ENCODE results near the gene PAMR1. TPM values are rescaled to one million over a fixed set of nuclear protein-coding genes. Genes with fewer than 3 reads are reported as not detected.

PAMR1 gene
- total RNA-seq, 1 experiment from 2014 or later: 2.3 TPM

DNA sequence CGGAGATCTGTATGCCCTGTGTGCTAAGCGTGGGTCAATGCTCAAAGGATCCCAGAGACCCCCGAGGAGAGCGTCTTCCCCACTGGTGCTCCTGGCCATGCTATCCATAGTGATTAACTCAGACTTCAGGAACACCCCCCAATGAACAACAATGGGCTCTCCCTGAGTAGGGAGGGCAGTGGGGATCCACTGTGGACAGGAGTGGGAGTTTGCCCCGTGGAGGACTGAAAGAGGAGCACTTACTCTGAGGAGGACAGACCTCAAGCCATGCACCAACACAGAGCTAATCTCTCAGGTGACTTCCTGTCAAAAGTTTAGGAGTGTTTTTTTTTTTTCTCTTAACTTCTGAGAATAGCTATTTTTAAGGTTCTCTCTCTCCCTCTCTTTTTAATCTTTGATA lies 130.5 kb downstream of the PAMR1 start:
- DNase-seq: no peak
- Histone ChIP-seq H3K4me3 (no peak overlapping the region), H3K27me3 (no peaks in the 10 kb centered on the region), H3K36me3 (no peaks in the 10 kb centered on the region), H3K4me1 (no peaks in the 10 kb centered on the region), H3K27ac (no peak overlapping the region), H3K9me3 (replicated peaks) (no peaks in the 10 kb centered on the region)

DNA sequence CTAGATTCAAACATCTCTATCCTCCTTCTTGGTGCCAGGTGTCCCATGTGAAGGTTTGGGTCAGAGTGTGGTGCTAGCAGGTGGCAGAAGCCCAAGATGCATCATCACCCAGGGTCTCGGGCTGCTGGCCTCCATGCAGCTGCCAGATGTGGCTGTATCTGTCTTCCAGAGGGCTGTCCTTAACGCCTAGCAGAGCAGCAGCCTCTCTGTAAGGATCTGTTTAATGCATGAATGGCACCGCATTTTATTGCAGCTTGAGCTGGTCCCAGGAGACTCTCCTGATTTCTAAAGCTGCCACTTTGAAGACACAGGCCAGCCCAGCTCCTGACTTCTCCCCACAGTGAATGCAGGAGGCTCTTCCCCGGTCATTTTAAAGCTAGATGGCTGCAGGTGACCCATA lies 132.3 kb downstream of the PAMR1 start:
- no peak overlapping the region for H3K4me3 ChIP-seq
- H3K27me3 ChIP-seq: no peaks in the 10 kb centered on the region
- no peak overlapping the region for H3K27ac ChIP-seq
- H3K4me1 ChIP-seq: no peaks in the 10 kb centered on the region
- no peaks in the 10 kb centered on the region for H3K36me3 ChIP-seq
- no peak for DNase-seq
- H3K9me3 ChIP-seq (replicated peaks): no peaks in the 10 kb centered on the region

DNA sequence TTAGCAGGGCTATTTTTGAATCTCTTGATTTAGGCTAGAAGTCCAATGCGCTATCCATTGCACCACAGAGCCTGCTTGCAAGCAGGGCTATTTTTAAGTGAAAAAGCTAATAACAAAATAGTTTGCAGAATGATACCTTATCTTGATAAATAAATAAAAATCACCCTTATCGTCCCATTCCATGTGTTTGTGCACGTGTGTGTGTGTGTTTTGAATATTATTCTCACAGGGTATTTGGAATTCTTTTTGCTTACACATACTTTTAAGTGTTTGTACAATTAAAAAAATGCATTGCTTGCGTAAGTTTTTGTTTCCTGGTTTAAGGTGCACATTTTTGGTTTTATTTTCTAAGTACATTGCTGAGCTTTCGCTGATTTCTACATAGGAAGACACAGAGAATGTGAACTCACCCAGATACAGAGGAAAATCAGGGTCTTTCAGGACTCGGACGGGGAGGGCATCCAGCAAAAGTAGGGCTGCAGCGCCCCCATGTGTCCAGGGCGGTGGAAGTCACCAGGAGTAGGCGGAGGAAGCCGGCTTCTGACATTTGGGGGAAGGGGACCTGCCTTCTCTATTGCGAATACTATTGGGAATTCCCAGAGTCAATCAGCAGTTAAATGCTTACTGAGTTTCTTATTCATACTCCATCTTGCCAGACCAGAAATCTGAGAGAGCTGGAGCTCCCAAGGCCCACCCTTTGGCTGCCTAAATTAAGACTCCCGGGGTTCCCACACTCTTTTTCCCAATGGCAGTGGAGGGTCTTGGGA lies 133.3 kb downstream of the PAMR1 start:
- H3K4me3 ChIP-seq: no peak overlapping the region
- no peaks in the 10 kb centered on the region for H3K4me1 ChIP-seq
- no peaks in the 10 kb centered on the region for H3K27me3 ChIP-seq
- no peaks in the 10 kb centered on the region for H3K9me3 ChIP-seq (replicated peaks)
- no peak overlapping the region for H3K27ac ChIP-seq
- no peaks in the 10 kb centered on the region for H3K36me3 ChIP-seq
- peak; percentile 63 to 79 for DNase-seq

DNA sequence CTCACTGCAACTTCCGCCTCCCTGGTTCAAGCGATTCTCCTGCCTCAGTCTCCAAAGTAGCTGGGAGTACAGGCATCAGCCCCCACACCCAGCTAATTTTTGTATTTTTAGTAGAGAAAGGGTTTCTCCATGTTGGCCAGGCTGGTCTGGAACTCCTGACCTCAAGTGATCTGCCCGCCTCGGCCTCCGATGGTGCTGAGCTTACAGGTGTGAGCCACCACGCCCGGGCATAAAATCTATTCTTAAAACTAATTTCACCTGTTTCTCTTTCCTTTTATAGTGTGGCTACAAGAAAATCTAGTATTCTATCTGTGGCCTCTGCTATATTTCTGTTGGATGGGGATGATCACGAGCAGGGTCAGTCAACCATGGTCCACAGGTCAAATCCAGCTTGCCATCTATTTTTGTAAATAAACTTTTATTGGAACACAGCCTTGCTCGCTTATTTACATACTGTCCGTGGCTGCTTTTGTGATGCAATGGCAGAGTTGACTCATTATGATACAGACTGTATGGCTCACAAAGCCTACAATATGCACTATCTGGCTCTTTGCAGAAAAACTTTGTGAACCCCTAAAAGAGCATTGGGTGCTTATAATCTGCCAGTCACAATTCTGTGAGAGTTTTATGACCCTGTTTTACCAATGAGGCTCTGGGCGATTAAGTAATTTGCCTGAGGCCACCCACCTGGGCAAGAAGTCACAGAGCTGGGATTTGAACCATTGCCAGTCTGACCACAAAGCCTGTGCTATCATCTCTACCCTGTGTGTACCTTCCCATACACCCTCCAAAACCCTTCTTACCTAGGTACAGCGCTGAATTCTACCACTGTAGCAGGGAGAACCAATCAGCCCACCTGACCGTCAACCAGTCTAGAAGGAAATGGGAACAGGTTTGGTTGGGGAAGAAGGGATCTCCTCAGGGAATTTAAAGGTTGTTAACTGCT lies 134.4 kb downstream of the PAMR1 start:
- no peaks in the 10 kb centered on the region for H3K9me3 ChIP-seq (replicated peaks)
- no peaks in the 10 kb centered on the region for H3K4me1 ChIP-seq
- DNase-seq: no peak
- H3K27me3 ChIP-seq: no peaks in the 10 kb centered on the region
- no peaks in the 10 kb centered on the region for H3K36me3 ChIP-seq
- H3K27ac ChIP-seq: no peak overlapping the region
- H3K4me3 ChIP-seq: no peak overlapping the region

DNA sequence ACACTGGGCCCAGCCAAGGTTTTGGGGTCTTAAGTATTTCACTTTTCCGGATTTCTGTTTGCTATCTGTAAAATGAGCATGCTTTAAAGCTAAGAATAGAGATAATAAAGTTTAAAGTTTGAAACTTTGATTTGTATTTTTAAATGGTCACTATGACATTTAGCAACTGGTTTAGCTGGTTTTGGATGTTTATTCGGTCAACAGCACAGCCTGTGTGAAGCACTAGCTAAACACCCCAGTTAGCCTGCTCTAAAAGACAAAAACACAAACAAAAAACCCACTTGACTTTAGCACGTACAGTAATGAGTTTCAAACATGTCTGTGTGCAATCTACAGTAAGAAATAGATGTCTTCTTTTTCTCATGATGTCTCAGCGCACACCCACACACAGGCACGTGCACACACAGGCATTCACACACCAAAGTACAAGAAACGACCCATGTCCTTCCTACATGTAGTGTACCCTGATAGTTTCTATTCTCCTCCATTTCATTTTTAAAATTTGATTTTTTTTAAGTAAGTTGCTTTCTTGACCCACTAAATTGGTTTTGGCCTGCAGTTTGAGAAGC lies 135.4 kb downstream of the PAMR1 start:
- H3K9me3 ChIP-seq (replicated peaks): no peaks in the 10 kb centered on the region
- H3K36me3 ChIP-seq: no peaks in the 10 kb centered on the region
- DNase-seq: no peak
- H3K4me1 ChIP-seq: no peaks in the 10 kb centered on the region
- no peak overlapping the region for H3K4me3 ChIP-seq
- H3K27me3 ChIP-seq: no peaks in the 10 kb centered on the region
- no peak overlapping the region for H3K27ac ChIP-seq

DNA sequence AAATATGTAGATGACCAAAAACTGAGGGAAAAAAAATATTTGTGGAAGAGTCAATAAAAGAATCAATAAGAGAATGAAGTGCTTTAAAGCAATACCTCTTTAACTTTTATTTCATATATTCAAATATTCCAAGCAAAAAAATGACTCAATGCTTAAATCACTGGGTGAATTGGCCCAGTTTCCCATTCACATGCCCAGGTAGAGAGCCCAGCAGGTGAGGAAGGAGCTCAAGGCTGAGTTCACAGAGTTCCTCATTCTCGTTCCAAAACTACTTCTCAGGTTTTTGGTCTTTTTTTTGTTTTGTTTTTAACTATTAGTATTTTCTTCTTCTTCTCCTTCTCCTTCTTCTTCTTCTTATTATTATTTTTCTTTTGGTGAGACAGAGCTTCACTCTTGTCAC lies 136.3 kb downstream of the PAMR1 start:
- H3K36me3 ChIP-seq: no peaks in the 10 kb centered on the region
- no peak overlapping the region for H3K4me3 ChIP-seq
- H3K4me1 ChIP-seq: no peaks in the 10 kb centered on the region
- no peaks in the 10 kb centered on the region for H3K27me3 ChIP-seq
- H3K27ac ChIP-seq: no peak overlapping the region
- H3K9me3 ChIP-seq (replicated peaks): no peaks in the 10 kb centered on the region
- DNase-seq: no peak

DNA sequence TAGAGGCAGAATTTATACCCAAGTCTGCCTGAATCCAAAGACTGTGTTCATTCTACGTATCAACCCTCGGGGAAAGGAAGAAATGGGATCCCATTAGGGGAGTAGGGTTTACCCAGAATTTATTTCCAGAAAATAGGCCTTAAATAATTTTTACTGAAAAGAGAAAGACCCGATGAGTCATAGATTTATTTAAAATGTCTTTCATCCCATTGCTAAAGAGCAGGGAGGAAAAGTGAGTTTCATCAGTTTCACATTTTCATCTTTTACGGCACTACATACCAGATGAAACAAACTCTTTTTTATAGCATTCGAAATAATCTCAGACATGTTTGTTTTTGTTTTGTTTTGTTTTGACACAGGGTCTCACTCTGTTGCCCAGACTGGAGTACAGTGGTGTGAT lies 137.4 kb downstream of the PAMR1 start:
- Histone ChIP-seq H3K4me1 (no peaks in the 10 kb centered on the region), H3K27ac (no peak overlapping the region), H3K4me3 (no peak overlapping the region), H3K36me3 (no peaks in the 10 kb centered on the region), H3K27me3 (no peaks in the 10 kb centered on the region), H3K9me3 (replicated peaks) (no peaks in the 10 kb centered on the region)
- DNase-seq: no peak

DNA sequence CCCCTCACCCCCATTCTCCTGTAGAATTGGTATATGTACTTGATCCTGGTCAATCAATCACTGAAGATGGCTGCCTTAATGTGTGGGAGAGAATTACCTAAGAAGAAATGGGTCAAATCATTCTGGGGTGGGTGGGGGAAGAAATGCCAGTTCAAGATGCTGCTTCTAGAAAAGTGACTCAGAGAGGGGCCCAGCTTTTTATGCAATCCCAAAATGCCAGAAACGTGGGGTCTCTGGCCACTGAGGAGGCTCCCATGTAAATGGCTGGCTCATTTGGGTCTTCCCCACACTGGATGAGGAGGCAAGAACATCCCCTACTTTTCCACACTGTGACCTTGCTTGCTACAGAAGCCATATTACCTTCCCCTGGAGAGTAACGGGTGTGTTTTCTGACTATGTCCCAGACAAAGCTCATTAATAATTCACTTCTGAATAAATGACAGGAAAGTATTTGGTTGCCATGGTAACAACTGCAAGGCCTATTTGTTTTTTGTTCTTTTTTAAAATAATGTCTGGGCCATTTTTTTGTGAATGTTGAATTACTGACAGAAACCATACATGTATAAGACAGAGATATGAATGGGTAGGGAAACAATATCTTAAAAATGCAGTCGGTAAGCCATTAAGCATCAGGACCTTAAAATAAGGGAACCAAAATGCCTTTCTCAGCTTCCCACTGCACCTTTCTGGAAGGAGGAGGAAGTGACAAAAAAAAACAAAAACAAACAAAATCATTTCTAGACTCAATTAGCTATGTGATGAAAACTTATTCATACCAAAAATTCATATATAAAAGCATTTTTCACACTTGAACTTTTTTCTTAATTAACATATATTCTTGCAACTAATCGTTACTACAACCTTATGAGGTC lies 138.1 kb downstream of the PAMR1 start:
- Histone ChIP-seq H3K9me3 (replicated peaks) (no peaks in the 10 kb centered on the region), H3K4me3 (no peak overlapping the region), H3K4me1 (no peaks in the 10 kb centered on the region), H3K36me3 (no peaks in the 10 kb centered on the region), H3K27me3 (no peaks in the 10 kb centered on the region), H3K27ac (no peak overlapping the region)
- no peak for DNase-seq

DNA sequence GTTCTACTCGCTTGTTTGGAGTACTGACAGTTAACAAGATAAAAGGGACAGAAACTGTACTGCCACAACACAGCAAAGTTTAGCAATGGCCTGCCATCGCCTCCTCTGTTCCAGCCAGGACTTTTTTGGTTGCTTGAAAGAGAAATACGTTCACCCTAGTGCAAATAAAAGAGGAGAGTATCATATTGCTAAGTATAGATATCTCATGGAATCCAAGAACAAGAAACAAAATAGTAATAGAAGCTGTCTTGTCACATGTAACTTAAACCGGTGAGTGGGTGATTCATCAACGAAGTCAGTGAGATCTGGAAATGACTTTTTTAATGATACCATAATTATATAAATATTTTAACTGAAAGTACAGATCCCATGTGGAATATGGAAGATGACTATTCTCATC lies 141.5 kb downstream of the PAMR1 start:
- no peak for DNase-seq
- Histone ChIP-seq H3K36me3 (no peaks in the 10 kb centered on the region), H3K4me3 (no peak overlapping the region), H3K4me1 (no peaks in the 10 kb centered on the region), H3K27me3 (no peaks in the 10 kb centered on the region), H3K27ac (no peak overlapping the region), H3K9me3 (replicated peaks) (no peaks in the 10 kb centered on the region; the same call in 1 of the 2 replicates)

Other genes starting within 250 kb of the PAMR1 start
- not detected in 2 replicates for gene SLC1A2, start 106.1 kb downstream of the PAMR1 start, total RNA-seq (2014; rRNA removed; shearing (Covaris generic))
- 14.6 and 14.9 TPM in 2 replicates for gene FJX1, start 92.8 kb upstream of the PAMR1 start, total RNA-seq (2014; rRNA removed; shearing (Covaris generic))
- gene TRIM44, start 137.2 kb upstream of the PAMR1 start, total RNA-seq (2014; rRNA removed; shearing (Covaris generic)): 66.8 and 67.0 TPM in 2 replicates